HepG2 (cell line): Measurements from ENCODE around the gene IBA57. TPM values are rescaled to one million over a fixed set of nuclear protein-coding genes. Genes with fewer than 3 reads are reported as not detected.

Experiments
- ATAC-seq: fragments of 200-7000 bp; cut with Tn5 transposase; 3 replicates; pipeline ENCODE4 v1.9.1; 2020; ENCODE audit warnings: mild to moderate bottlenecking, moderate library complexity
- BruUV-seq: library from RNA; stranded (reverse); fragments of 400-500 nt; replicated peaks from 2 replicates; lab custom pipeline; 2021; lab: Mats Ljungman, UMichigan
- CTCF ChIA-PET: fragments of 300-600 bp; formaldehyde crosslinking; extraction: SDS; loops from one replicate; lab custom pipeline; 2021; ENCODE audit warnings: low total read pairs, inconsistent platforms, low intra/inter-chr PET ratio; lab: Yijun Ruan, JAX
- POLR2A ChIA-PET: fragments of 350-600 bp; sonication (Branson Sonifier 250); formaldehyde crosslinking; loops from one replicate; lab custom pipeline; 2020; ENCODE audit warnings: antibody characterized with exemption, inconsistent platforms; lab: Yijun Ruan, JAX
- DNase-seq: peaks from one replicate; pipeline ENCODE4 v3.0.0-alpha.2; 2015; ENCODE audit warnings: low spot score
- FAIRE-seq: peaks from 3 replicates; lab custom pipeline; 2011; peaks lifted over from hg19 to GRCh38; lab: Jason Lieb, UNC
- H2AFZ ChIP-seq: one replicate; pipeline ENCODE4 v1.6.1; 2011; ENCODE audit warnings: low read length, inconsistent platforms
- H3K27ac ChIP-seq: fragments of 300-600 bp; 3 replicates; pipeline ENCODE4 v1.8.0; 2011; ENCODE audit warnings: mixed run types, mild to moderate bottlenecking, mixed read lengths, low read length, inconsistent platforms; ENCODE audit not compliant: insufficient read depth; ENCODE audit errors: extremely low read length
- H3K27me3 ChIP-seq, 2 experiments: fragments of 200-600 bp in 1 of 2; 2 replicates in 1 of 2; 3 replicates in 1 of 2; pipeline versions ENCODE4 v1.6.0 to v1.8.0; 2011; ENCODE audit warnings: low read length in 2 of 2, mild to moderate bottlenecking in 2 of 2, moderate library complexity in 2 of 2, inconsistent platforms in 1 of 2; ENCODE audit not compliant: insufficient read depth in 2 of 2, control insufficient read depth in 1 of 2
- H3K36me3 ChIP-seq, 2 experiments: fragments of 200-600 bp in 1 of 2; replicated peaks in 1 of 2; 2 replicates in 1 of 2; 3 replicates in 1 of 2; pipeline versions ENCODE4 v1.5.1 to v1.8.0; 2011; ENCODE audit warnings: low read length in 2 of 2, inconsistent platforms in 1 of 2; ENCODE audit not compliant: insufficient read depth in 2 of 2, control insufficient read depth in 1 of 2
- H3K4me1 ChIP-seq: 2 replicates; pipeline ENCODE4 v1.5.1; 2012; ENCODE audit warnings: low read length, inconsistent platforms; ENCODE audit not compliant: insufficient read depth
- H3K4me2 ChIP-seq: 2 replicates; pipeline ENCODE4 v1.6.0; 2011; ENCODE audit warnings: low read depth, low read length, inconsistent platforms
- H3K4me3 ChIP-seq, 3 experiments: fragments of 200-600 bp in 1 of 3; sonication (generic), shearing (Covaris generic) in 1 of 3; replicated peaks in 1 of 3; 2 replicates each; pipeline ENCODE4 v1.5.1; 2011 to 2016; ENCODE audit warnings: low read length in 3 of 3, inconsistent platforms in 2 of 3, low read depth in 2 of 3, mild to moderate bottlenecking in 2 of 3, control low read depth in 1 of 3, mixed read lengths in 1 of 3; ENCODE audit not compliant: insufficient read depth in 1 of 3
- H3K79me2 ChIP-seq: one replicate; pipeline ENCODE4 v1.6.1; 2011; ENCODE audit warnings: low read length, inconsistent platforms; ENCODE audit not compliant: insufficient read depth
- H3K9ac ChIP-seq: 2 replicates; pipeline ENCODE4 v1.6.0; 2011; ENCODE audit warnings: mild to moderate bottlenecking, low read depth, low read length, inconsistent platforms; ENCODE audit not compliant: insufficient read depth
- H3K9me3 ChIP-seq: 2 replicates; pipeline ENCODE4 v1.5.1; 2012; ENCODE audit warnings: mild to moderate bottlenecking, low read length
- H4K20me1 ChIP-seq: 2 replicates; pipeline ENCODE4 v1.6.0; 2011; ENCODE audit warnings: inconsistent platforms, mild to moderate bottlenecking, low read length, moderate library complexity; ENCODE audit not compliant: insufficient read depth
- DNMT1 ChIP-seq: sonication (generic); formaldehyde crosslinking; IDR thresholded peaks from 2 replicates; pipeline ENCODE4 v1.5.1; 2020; ENCODE audit warnings: mild to moderate bottlenecking, missing genetic modification reagents
- ISL2 ChIP-seq: sonication (generic); formaldehyde crosslinking; IDR thresholded peaks from 2 replicates; pipeline ENCODE4 v1.5.0; 2020; ENCODE audit warnings: missing genetic modification reagents
- NFKBIZ ChIP-seq: IDR thresholded peaks from 2 replicates; pipeline ENCODE4 v1.6.1; 2018; ENCODE audit warnings: missing genetic modification reagents, missing compliant biosample characterization
- SOX5 ChIP-seq: IDR thresholded peaks from 2 replicates; pipeline ENCODE4 v1.6.1; 2016; ENCODE audit warnings: borderline replicate concordance
- ZNF205 ChIP-seq: IDR thresholded peaks from 2 replicates; pipeline ENCODE4 v1.6.1; 2018; ENCODE audit warnings: missing biosample characterization, missing genetic modification reagents
- ZNF30 ChIP-seq: sonication (generic); formaldehyde crosslinking; IDR thresholded peaks from 2 replicates; pipeline ENCODE4 v1.5.0; 2020; ENCODE audit warnings: mild to moderate bottlenecking, missing genetic modification reagents
- ZNF34 ChIP-seq: sonication (generic); formaldehyde crosslinking; IDR thresholded peaks from 2 replicates; pipeline ENCODE4 v1.4.0; 2020; ENCODE audit warnings: mild to moderate bottlenecking, missing genetic modification reagents, borderline replicate concordance
- ZNF431 ChIP-seq: sonication (generic); formaldehyde crosslinking; IDR thresholded peaks from 2 replicates; pipeline ENCODE4 v1.9.0; 2022; ENCODE audit warnings: missing genetic modification reagents, low read depth, mild to moderate bottlenecking, borderline replicate concordance
- ZNF484 ChIP-seq: sonication (generic); formaldehyde crosslinking; IDR thresholded peaks from 2 replicates; pipeline ENCODE4 v1.5.1; 2020; ENCODE audit warnings: mild to moderate bottlenecking, low read depth, missing genetic modification reagents, borderline replicate concordance
- ZNF562 ChIP-seq: sonication (generic); formaldehyde crosslinking; IDR thresholded peaks from 2 replicates; pipeline ENCODE4 v1.8.0; 2022; ENCODE audit warnings: missing genetic modification reagents, borderline replicate concordance
- ZNF703 ChIP-seq: sonication (generic); formaldehyde crosslinking; IDR thresholded peaks from 2 replicates; pipeline ENCODE4 v1.5.1; 2020; ENCODE audit warnings: missing genetic modification reagents, mild to moderate bottlenecking, moderate library complexity, borderline replicate concordance
- ZNF773 ChIP-seq: sonication (generic); formaldehyde crosslinking; IDR thresholded peaks from 2 replicates; pipeline ENCODE4 v1.4.0; 2020; ENCODE audit warnings: missing genetic modification reagents, borderline replicate concordance
- WGBS: methylation state at CpG from one replicate; pipeline ENCODE4 v1.1.6; 2017; ENCODE audit warnings: low lambda C conversion rate; 5-methylcytosine and 5-hydroxymethylcytosine counted together
- in situ Hi-C: cut with HindIII; loops from 2 replicates; pipeline ENCODE4 v1.10.0; 2017; ENCODE audit warnings: low pct_unique_long_range_greater_than_20kb; ENCODE audit not compliant: extremely low pct_ligation_motif_present
- intact Hi-C: fragments of 100-400 bp; cut with micrococcal nuclease; formaldehyde crosslinking; loops from one replicate; pipeline ENCODE4 v1.10.0; 2022; ENCODE audit not compliant: unreplicated experiment
- polyA plus RNA-seq, 8 experiments: library from polyadenylated mRNA; depleted of rRNA in 3 of 8; stranded (reverse) in 7 of 8; unstranded in 1 of 8; fragments of >200 nt; fragmentation: Illumina TruSeq in 4 of 8; extraction: Trizol in 4 of 8; gene quantifications; 2 replicates each; pipeline versions ENCODE4 v1.2.1 to v1.2.3, GENCODE V29; 2011 to 2016; ENCODE audit warnings: low read depth in 4 of 8, missing spikeins in 1 of 8, mixed read lengths in 1 of 8; ENCODE audit not compliant: insufficient read depth in 1 of 8
- total RNA-seq, 5 experiments: library from RNA; depleted of rRNA; stranded (reverse); fragments of >200 nt; fragmentation: Illumina TruSeq; extraction: Trizol; gene quantifications; 2 replicates each; pipeline ENCODE4 v1.2.3, GENCODE V29; 2016; ENCODE audit warnings: low read depth in 1 of 5
- TF ChIP-seq, protein P1 (sequence below): sonication (generic); formaldehyde crosslinking; IDR thresholded peaks from 2 replicates; pipeline ENCODE4 v1.5.0; 2020; ENCODE audit warnings: missing genetic modification reagents, mild to moderate bottlenecking, borderline replicate concordance

IBA57 gene
- total and polyA plus RNA-seq, 2 of the 13 experiments (the other 11 are each of a cell fraction or from before 2014, with no cell fraction given), result 2.3 to 10.2 TPM

DNA sequence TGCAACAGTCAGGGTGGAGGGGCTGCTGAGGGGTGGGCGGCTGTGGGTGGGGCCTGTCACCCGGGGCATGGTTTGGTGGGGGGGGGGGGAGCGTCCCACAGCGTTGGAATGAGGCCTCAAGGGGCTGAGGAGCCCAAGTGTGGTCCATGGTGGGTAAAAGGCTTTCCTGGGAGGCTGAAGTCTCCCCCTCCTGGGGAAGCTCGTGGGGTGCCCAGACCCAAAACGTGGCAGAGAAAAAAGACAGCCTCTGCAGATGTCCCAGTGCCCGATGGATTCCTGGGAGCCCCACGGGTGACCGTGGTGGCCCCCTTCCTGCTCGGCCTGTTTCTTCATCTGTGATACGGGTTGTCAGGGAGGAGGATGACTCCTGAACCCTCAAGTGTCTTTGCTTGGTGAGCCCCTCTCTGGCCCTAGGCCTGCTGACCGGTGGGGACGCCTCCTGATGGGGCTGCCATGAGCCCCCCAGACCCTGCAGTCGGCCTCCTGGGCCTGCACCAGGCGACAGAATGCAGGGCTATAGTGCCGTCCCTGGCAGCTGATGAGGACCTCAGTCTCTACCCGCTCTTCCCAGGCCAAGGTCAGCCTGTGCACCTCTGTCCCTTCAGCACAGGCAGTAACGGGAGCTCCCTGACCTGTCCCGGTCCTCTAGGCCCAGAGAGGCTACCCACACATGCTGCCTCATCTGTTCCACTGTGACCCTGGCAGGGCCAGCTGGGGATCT, 43.4 kb downstream of the IBA57 start:
- no peak for DNase-seq
- CTCF ChIA-PET, result no interaction called here
- H2AFZ ChIP-seq, result no peak overlapping the region
- POLR2A ChIA-PET, result no interaction called here
- H3K79me2 ChIP-seq, result no peaks in the 10 kb centered on the region
- no peak overlapping the region for H3K4me3 ChIP-seq
- TF ChIP-seq ZNF205 (CRISPR knock-in tag) (no peak), ZNF34 (CRISPR knock-in tag) (no peak), ZNF703 (no peak), NFKBIZ (CRISPR knock-in tag) (no peak), ZNF30 (CRISPR knock-in tag) (no peak), SOX5 (CRISPR knock-in tag) (no peak), ZNF773 (no peak), ZNF431 (CRISPR knock-in tag) (no peak), DNMT1 (no peak), ISL2 (CRISPR knock-in tag) (no peak), ZNF562 (CRISPR knock-in tag) (no peak), ZNF484 (no peak)
- TF ChIP-seq, protein P1, sequence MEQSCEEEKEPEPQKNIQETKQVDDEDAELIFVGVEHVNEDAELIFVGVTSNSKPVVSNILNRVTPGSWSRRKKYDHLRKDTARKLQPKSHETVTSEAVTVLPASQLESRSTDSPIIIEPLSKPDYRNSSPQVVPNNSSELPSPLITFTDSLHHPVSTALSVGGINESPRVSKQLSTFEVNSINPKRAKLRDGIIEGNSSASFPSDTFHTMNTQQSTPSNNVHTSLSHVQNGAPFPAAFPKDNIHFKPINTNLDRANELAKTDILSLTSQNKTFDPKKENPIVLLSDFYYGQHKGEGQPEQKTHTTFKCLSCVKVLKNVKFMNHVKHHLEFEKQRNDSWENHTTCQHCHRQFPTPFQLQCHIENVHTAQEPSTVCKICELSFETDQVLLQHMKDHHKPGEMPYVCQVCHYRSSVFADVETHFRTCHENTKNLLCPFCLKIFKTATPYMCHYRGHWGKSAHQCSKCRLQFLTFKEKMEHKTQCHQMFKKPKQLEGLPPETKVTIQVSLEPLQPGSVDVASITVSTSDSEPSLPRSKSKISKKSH (CRISPR knock-in tag), result no peak
- H3K4me2 ChIP-seq, result no peak overlapping the region
- H4K20me1 ChIP-seq, result no peaks in the 10 kb centered on the region
- no peaks in the 10 kb centered on the region for H3K4me1 ChIP-seq
- peaks cover 4 to 31% of the 10 kb centered on the region in 2 experiments; a peak in 4 of 5 replicates for H3K27me3 ChIP-seq
- ATAC-seq, result no peak
- intact Hi-C loops, result no loop called here
- no peak overlapping the region for H3K27ac ChIP-seq
- in situ Hi-C loops, result no loop called here
- FAIRE-seq, result no peak
- H3K9ac ChIP-seq, result no peak overlapping the region
- H3K9me3 ChIP-seq, result no peaks in the 10 kb centered on the region
- 4% methylated on average over 4 of the region's 19 CpGs for WGBS
- BruUV-seq, result no TSS peak
- no peaks in the 10 kb centered on the region for H3K36me3 ChIP-seq
